Hematopoietic multipotent progenitor cell treated with erythropoietin and hydrocortisone succinate and interleukin-3 and kit ligand, for 17 days (in vitro differentiated cells): ENCODE measurements around the gene CHRNA5.
"Not testable (repeated sequence)": the region's sequence is repeated elsewhere in the genome, so short reads cannot be mapped to it uniquely, and the experiment has no call there.

Experiments
- DNase-seq: peaks from one replicate; pipeline ENCODE4 v3.0.0-alpha.2; 2015; ENCODE audit warnings: low spot score

Gene CHRNA5

DNA sequence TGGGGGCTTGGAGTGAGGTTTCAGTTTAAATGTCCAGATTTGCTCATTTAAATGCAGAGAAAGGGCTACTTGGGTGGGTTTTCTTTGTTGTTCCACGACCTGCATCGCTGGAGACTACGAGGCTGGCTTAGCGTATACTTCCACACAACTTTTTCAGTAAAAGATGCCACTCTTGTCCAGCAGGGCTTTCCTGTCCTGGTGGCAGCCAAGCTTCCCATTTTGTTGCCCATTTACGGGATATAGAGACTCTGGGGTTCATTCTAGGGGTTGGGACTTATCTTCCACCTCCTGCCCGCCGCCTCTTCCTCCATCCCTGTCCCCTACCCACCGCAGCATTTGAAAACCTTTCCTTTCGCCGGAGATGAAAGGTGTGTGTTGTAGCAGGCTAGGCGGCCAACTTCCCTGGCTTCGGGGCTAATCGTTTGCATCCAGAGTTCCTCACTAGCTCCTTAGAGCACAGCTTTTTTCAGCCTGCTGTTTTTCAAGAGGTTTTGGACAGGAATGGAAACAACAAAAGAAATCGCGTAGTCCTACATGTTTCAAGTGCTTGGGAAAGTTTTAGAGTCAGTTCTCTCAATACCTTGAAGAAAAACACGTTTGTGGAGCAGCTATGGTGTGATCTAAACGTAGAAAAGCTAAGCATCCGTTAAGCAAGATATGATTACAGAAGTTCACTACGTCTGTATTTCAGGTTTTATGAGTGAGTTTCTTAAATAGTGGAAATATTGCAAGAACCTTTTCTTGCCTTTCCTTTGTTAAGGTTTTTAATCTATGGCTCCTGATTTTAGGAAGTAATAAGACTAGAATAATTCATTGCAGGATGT is 843 bp downstream of the CHRNA5 start:
- no peak for DNase-seq

DNA sequence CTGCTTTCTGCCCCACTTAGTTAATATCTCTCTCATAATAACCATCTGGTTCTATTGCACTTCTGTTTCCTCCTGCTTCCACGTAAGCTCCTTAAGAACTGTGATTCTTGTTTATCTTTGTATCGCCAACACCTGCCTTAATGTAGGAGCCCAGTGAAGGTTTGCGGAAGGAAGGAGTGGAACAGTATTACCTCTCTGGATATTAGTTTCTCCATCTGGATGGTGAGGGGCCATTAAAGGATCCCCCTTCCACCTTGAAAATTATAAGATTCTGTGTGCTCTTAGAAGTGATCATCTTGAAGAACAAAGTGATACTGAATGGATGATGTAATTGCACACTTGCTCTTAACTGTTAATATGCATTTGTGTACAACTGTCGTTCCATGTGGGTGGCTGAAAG is 2.2 kb downstream of the CHRNA5 start:
- no peak for DNase-seq

DNA sequence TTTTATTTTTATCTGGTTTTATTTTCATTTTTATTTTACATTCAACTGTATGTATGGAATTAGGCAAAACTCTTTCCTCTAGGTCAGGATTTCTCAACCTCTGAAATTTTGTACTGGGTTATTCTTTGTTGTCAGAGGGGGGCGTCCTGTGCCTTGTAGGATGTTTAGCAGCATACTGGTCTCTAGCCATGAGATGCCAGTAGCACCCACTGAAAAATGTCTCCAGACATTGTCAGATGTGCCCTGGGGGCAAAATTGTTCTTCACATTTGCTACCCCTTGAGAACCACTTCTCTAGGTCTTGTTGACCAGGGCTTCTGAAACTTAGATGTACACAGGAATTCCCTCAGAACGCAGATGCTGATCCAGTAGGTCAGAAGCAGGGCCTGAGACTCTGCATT is 5.4 kb downstream of the CHRNA5 start:
- DNase-seq = no peak

DNA sequence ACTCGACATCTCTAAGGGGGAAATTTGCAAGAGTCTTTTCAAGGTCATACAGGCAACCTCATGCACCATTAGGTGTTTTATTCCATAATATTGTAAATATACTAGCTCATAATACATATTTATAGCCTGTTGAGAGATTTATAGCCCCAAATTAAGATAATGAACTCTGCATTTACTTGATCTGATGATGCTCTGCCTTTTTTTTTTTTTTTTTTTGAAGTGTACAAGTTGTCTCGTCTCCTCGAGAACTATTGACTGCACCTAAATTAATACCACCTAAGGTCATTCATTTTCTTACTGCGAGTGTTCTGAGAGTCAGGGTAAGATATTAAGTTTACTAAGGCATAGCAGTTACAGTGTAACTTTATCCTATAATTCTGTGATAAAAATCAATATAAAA is 6.1 kb downstream of the CHRNA5 start:
- no peak for DNase-seq

DNA sequence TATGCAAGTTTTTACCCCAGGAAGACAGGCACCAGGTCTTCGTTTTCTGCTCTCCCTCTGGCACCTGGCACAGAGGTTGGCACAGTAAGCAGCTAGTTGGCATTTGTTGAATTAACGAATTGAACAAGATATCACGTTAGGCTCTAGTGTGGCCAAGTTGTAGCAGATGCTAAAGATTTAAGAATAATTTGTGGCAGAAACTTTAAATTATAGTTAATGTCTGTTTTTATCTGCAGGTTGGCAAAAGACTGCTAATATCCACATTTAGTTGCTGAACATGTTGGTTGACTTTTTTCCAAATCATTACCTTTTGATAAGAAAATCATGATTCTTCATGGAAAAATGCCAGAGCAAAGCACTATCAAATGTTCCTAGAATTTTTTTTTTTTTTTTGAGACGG is 8.1 kb downstream of the CHRNA5 start:
- no peak for DNase-seq

DNA sequence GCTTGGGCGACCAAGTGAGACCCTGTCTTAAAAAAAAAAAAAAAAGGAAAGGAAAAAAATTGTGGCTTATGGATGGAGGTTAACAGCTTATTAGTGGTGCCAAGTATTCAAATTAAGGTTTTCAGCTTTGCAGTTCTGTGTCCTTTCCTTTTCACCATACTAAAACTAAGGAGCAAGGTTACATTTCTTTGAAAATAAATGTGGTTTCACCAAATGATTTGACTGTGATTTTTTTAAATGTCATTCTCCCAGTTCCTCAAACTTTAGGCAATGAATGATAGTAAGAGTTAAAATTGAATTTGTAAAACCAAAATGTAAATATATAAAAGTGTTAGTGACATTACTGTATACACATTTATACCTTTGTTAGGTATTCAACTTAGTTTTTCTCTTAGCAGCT is 9.6 kb downstream of the CHRNA5 start:
- no peak for DNase-seq

DNA sequence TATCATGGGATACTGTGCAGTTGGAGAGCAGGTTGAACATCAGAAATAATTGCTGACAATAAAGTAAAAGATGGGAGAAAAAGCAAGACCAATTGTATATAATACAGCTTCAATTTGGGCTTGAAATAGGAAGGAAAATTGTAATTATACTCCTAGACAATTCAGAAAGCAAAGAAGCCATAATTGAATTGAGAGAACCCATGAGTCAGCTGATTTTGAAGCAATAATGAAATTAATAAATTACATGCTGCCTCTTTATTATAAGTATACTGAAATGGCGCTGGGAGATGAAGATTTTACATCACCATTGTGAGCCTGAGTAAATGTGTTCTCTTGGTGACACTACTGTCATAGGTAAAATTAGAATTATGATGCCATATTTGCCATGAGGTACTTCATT is 32.3 kb downstream of the CHRNA5 start:
- no peak for DNase-seq

DNA sequence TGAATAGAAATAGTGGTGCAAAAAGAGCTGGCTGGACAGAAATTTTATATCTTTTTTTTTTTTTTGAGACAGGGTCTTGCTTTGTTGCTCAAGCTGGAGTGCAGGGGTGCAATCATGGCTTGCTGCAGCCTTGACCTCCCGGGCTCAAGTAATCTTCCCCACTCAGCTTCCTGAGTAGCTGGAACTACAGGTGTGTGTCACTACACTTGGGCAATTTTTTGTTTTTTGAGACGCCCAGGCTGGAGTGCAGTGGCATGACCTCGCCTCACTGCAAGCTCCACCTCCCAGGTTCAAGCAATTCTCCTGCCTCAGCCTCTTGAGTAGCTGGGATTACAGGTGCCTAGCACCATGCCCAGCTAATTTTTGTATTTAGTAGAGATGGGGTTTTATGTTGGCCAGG is 33.0 kb downstream of the CHRNA5 start:
- no peak for DNase-seq

DNA sequence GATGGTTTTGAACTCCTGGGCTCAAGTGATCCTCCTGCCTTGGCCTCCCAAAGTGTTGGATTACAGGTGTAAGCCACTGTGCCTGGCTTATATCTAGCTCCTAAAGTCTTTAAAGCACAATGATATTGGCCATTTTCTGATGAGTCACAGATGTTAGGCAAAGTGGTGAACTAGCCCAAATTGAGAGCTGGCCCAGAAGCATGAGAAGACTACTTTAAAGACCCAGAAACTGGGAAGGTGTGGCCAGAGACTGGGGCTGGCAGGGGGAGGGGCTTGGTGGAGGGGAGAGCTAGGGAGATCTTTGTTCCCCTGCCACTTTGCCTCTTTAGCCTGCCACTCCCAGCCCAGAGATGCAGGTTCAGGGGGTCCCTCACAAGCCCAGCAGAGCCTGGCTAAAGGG is 33.9 kb downstream of the CHRNA5 start:
- DNase-seq = no peak

DNA sequence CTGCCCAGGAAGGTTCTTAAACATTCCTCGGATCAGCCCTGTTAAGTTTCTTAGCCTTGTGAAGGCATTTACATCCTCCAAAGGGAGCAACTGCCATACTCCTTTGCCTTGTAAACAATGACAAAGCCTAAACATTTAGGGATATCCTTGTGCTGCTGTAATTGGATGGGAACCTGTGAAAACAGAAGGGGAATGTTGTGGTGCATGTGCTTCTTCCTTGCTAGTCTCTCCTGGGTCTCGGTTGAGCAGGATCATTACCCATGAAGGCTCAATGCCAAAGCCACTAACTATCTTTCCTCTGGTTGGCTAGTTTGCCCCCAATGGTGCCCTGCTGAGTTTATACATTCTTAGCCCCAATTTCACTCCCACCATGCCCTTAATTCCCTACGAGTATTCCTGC is 38.1 kb downstream of the CHRNA5 start:
- no peak for DNase-seq

DNA sequence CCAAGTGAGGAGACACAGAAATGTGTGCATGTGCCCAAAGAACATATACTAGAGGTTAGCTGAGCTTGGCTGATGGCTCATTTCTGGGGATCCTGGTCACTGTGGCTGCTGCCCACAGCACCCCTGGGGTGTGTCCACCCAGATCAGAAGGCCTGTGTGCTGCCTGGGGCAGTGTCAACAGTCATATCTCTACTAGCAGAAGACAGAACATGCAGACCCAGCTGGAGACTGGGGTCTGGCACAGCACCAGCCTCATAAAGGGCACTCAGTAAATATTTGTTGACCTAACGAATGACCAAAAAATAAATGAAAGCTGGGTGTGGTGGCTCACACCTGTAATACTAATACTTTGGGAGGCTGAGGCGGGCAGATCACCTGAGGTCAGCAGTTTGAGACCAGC is 39.1 kb downstream of the CHRNA5 start:
- no peak for DNase-seq

DNA sequence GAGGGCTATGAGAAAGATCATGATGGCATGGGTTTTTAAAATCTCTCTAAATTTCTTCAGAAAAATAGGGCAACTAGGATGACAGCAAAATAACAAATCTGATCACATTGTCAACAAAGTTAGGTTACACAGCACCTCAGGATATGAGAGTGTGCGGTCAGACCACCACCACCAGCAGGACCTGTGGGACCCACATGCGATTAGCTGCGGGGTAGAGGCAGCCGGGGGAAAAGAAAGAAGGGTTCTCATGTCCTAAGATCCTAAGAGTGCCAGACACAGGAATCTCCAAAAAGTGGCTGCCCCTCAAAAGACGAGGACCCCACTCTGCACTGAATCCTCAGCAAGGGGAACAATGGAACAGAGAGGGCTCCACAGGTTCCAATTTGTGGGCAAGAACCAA is 39.9 kb downstream of the CHRNA5 start:
- no peak for DNase-seq

DNA sequence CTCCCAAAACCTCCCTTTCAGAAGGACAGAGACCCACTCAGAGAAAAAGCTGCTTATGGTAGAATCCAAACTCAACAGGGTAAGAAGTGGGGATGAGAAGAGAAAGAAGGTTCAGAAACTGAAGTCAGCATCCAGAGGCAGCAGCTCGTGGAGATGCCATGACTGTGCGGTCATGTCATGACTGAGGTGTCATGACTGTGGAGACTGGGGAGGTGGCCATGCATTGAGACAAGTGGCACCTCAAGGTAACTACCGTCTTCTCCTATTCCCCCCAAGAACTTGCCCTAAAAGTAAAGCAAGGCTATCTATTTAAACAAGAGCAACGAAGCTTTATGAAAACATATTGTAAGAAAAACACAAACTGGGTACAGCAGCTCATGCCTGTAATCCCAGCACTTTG is 40.4 kb downstream of the CHRNA5 start:
- DNase-seq = no peak

DNA sequence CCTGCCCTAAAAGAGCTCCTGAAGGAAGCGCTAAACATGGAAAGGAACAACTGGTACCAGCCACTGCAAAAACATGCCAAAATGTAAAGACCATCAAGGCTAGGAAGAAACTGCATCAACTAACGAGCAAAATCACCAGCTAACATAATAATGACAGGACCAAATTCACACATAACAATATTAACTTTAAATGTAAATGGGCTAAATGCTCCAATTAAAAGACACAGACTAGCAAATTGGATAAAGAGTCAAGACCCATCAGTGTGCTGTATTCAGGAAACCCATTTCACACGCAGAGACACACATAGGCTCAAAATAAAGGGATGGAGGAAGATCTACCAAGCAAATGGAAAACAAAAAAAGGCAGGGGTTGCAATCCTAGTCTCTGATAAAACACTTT is 44.2 kb downstream of the CHRNA5 start:
- DNase-seq = not testable (repeated sequence)

DNA sequence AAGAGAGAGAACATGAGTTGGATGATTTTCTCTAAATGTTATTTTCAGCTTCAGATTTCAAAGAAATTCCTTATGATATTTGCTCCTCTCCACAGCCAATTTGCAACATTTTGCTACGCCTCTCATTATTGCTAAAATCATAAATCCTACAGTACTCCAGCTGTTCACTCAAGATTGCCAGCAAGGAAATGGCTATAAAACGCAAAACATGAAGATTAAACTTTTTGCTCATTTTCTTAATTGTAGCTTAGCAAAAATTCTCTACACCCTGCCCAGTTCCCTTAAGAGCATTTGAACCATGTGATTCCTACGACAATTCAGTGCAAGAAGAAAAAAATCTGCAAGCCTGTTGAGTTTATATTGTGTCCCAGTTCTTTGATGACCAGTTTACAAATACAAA is 48.7 kb downstream of the CHRNA5 start:
- no peak for DNase-seq

DNA sequence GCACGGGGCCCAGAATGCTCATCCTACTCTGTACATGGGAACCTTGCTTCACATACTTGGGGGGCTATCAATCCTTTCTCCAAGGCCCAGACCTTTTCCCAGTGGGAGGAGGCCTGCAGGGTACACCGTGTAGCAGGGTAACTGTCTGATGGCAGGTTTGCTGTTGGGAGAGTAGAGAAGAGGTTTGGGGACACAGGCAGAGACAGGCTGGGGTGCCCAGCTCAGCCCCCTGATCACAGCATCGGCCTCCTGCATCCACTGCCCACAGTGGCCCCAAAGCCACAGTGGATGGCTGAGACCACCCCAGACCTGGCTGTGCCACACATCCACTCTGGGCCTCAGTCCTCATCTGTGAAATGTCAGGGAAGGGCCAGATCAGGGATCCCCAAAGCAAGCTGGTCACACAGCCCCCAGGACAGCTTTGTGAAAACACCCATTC is 49.9 kb downstream of the CHRNA5 start:
- DNase-seq = no peak

DNA sequence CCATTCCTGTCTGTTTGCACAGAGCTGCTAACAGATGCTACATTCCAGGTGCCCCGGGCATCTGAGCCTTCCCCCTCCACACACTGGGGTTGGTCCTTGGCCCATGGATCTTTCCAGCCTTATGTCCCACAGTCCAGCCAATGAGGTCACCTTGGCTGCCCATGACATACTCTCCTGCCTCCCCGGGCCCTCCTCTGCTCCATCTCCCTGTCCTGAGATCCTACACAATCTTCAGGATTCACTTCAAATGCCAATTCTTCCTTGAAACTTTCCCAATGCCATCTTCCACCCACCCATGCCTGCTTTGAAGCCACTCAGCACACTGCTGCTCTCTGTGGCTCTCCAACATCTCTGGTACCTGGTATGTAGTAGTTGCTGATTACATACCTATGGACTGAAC is 51.2 kb downstream of the CHRNA5 start:
- no peak for DNase-seq

DNA sequence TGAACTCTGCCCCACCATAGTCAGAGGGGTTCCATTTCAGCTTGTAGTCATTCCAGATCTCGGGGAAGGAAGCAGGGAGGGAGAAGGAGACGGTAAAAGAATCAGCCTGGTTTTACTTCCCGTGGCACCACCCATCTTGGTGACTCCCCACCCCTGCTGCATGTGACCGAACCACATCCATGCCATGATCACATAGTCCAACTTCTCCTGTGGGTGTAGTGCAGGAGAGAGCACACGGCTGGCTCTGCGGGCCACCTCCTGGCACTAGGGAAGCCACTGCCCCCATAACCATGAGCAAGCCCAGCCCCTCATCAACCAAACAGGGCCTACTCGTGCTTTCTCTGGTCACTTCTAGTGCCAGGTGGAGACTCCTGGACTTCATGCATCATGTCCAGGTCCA is 51.8 kb downstream of the CHRNA5 start:
- DNase-seq = no peak

DNA sequence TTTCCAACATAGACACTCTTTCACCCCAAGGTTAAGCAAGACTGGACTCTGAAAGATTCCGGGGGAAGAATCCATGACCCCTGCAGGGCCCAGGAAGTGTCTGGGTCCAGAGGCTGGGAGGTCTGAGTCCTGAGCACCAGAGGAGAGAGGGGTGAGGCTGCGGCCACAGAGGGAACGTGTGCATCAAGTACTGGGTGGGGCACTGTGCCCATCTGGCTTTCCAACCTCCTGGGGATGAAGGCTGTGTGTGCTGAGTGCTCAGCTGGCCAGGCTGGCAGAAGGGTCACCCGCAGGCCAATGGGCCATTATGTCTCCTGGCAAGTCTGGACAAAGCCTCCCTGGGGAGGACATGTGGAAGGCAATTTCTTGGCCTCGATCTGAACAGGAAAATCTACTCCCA is 52.2 kb downstream of the CHRNA5 start:
- DNase-seq = no peak

DNA sequence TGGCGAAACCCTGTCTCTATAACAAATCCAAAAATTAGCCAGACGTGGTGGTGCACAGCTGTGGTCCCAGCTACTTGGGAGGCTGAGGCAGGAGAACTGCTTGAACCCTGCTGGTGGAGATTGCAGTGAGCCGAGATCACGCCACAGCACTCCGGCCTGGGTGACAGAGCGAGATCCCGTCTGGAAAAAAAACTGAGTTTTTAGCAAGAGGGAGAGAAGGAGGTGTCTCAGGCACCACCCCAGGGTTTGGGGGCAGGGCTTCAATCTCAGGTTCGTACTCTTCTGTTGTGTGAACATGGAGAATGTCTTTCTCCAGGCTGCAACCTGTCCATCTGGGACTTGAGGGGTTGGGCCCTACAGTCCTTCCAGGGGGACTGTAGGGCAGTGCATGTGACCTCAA is 52.7 kb downstream of the CHRNA5 start:
- DNase-seq = no peak

DNA sequence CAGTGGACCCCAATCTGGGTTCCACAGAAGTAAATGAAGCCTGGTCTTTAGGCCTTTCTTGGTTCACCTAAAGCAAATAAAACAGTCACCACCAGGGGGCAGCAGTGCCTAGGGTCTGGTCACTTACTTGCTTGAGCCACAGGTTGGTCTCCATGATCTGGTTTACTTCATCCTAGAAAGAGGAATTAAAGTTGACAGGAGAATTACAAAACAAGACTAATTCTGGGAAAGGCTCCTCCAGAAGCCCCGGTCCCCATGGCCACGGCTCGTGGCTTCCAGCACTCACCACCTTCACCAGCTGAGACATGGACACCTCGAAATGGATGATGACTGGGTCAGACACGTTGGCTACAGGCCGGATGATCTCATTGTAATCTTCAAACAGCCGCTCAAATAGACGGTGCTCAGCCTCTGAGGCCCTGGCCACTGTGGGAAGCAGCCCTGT is 53.2 kb downstream of the CHRNA5 start:
- DNase-seq = peak; percentile 85

DNA sequence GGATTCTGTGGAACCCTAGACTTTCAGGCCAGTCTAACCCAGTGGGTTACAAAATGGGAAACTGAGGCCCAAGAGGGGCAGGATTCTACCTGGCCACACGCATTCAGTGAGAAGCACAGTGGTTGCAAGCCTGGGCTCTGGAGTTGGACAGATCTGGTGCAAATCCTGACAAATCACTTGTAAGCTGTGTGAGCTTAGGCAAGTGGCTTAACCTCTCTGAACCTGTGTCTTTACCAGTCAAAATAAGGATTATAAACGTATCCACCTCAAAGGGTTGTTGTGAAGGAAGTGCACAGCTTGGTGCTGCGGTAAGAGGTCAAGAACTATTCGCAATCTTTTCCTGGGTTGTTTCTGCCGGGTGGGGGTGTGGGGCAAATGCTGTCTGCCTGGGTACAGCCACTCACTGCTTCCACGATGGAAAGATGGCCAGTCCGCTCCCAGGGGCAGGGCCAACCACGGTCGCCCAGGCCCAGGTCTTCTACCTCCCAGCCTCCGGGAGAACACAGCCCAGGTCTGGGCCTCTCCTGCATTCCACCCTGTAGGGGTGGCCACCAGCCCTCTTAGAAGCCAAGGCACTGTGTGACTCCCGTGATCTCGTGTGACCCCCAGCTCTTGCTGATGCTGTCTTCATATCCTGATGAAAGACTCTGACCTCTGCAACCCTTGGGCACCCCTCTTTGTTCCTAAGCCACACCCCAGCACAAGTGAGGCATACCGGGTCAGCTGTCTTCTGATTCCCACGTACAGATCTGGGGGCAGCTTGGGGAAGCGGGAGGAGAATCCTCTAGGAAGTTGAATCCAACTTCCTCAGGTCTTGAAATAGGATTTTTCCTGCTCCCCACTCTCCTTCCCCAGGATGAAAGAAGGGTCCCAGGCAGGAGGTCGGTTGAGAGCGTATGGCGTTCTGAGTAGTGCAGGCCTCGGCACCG is 54.0 kb downstream of the CHRNA5 start:
- DNase-seq = no peak

DNA sequence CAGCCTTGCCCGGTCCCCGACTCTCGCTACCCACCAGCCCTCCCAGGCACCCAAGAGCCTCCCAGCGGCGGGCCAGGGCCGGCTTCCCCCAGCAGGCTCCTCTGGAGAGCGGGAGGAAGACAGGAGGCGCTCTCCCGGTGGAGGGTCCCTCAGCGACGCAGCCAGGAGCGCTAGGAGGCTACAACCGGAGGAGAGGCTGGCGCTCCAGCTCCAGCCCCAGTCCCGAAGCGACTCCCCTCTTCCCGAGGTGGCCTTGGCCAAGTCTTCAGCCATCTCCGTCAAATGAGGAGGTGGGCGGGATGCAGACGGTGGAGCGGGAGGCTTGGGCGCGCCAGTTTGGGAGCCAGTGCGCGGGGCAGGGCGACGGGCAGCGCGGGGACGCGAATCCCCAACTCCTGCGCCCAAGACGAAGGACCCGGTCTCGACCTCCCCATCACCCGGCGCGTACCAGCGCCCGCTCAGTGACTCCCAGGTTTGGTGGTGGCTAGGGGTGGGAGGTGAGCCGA is 54.8 kb downstream of the CHRNA5 start:
- DNase-seq = no peak
